DND-41 (cell line): Measurements from ENCODE around the gene RAB40A.
"Not testable (repeated sequence)": the region's sequence is repeated elsewhere in the genome, so short reads cannot be mapped to it uniquely, and the experiment has no call there.

Experiments
- EZH2 ChIP-seq: IDR thresholded peaks from 3 replicates; pipeline ENCODE4 v1.6.1; 2012; ENCODE audit warnings: borderline replicate concordance, low read depth, mild to moderate bottlenecking, moderate library complexity, low read length, inconsistent platforms; ENCODE audit not compliant: severe bottlenecking
- TF ChIP-seq, protein P1 (sequence below): IDR thresholded peaks from 2 replicates; pipeline ENCODE4 v1.5.1; 2012; ENCODE audit warnings: borderline replicate concordance, low read length, moderate library complexity, mild to moderate bottlenecking; ENCODE audit not compliant: poor library complexity, severe bottlenecking; ENCODE audit errors: extremely low read depth

DNA sequence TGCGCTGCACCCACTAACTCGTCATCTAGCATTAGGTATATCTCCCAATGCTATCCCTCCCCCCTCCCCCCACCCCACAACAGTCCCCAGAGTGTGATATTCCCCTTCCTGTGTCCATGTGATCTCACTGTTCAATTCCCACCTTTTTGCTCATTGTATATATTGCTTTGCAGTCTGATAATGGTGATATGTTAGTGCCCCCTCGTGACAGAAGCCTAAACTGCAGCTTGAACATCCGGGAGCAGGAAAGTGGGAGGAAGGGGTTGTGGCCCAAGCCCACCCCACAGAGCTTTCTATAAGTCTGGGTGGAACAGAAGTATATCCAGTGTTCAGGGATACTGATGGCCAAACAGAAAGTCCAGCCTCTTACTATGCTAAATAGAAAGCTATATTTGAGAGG is 29.6 kb downstream of the RAB40A start:
- TF ChIP-seq, protein P1, sequence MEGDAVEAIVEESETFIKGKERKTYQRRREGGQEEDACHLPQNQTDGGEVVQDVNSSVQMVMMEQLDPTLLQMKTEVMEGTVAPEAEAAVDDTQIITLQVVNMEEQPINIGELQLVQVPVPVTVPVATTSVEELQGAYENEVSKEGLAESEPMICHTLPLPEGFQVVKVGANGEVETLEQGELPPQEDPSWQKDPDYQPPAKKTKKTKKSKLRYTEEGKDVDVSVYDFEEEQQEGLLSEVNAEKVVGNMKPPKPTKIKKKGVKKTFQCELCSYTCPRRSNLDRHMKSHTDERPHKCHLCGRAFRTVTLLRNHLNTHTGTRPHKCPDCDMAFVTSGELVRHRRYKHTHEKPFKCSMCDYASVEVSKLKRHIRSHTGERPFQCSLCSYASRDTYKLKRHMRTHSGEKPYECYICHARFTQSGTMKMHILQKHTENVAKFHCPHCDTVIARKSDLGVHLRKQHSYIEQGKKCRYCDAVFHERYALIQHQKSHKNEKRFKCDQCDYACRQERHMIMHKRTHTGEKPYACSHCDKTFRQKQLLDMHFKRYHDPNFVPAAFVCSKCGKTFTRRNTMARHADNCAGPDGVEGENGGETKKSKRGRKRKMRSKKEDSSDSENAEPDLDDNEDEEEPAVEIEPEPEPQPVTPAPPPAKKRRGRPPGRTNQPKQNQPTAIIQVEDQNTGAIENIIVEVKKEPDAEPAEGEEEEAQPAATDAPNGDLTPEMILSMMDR = peak; percentile 73
- TF ChIP-seq EZH2 = not testable (repeated sequence)
